Effector CD8-positive, alpha-beta T cell (primary cell): ENCODE results near the gene ACSF2.
"Not testable (repeated sequence)": the region's sequence is repeated elsewhere in the genome, so short reads cannot be mapped to it uniquely, and the experiment has no call there.

Experiments used
- DNase-seq: peaks from one replicate; lab custom pipeline; 2025; lab: John Stamatoyannopoulos, UW
- total RNA-seq, 4 experiments: gene quantifications; one replicate each; lab custom pipeline; 2026; lab: John Stamatoyannopoulos, UW

The ACSF2 gene
- 18.7 to 35.6 (median 28.1) reads per million in 4 experiments for total RNA-seq

- peak; percentile 54 for DNase-seq
These were observed at the start of gene ACSF2 for GRCh38 chr17:50425682-50426471. TSS of gene ACSF2 (plus strand) at chr17:50426218. CDS start at chr17:50426262, 44 bp downstream.

DNA sequence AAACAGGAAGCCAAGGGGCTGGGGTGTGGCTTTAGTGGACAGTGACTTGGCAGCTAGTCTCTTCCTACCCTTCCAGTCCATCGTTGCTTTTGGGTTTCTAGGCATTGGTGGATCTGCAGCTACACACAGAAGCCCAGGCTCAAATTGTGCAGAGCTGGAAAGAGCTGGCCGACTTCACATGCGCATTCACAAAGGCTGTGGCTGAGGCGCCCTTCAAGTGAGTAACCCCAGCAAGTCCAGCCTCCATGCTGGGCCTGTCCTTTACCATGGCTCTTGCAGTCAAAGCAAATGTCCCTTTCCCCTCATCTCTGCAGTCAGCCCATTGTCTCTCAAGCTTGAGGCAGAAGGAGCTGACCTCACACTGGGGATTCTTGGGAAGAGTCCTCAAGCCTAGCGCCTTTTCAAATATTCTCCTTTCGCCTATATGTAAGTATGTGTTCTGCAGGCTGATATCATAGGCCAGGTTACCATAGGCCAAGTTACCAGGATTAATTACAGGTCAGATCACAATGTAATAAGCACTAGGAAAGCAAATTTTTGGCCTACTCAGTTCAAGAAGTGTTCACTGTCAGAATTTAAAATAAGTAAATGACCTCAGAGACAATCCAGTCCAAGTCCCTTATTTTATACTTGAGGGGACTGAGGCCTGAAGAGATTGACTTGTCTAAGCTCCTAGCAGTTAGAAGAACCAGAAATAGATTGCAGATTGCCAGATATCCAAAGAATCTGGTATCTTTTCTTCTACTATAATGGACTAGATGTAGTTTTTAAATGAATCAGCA lies 46.5 kb upstream of the ACSF2 start:
- no peak for DNase-seq

- no peak for DNase-seq
These were observed 45.4 kb upstream of the ACSF2 start for GRCh38 chr17:50380369-50381259.

DNA sequence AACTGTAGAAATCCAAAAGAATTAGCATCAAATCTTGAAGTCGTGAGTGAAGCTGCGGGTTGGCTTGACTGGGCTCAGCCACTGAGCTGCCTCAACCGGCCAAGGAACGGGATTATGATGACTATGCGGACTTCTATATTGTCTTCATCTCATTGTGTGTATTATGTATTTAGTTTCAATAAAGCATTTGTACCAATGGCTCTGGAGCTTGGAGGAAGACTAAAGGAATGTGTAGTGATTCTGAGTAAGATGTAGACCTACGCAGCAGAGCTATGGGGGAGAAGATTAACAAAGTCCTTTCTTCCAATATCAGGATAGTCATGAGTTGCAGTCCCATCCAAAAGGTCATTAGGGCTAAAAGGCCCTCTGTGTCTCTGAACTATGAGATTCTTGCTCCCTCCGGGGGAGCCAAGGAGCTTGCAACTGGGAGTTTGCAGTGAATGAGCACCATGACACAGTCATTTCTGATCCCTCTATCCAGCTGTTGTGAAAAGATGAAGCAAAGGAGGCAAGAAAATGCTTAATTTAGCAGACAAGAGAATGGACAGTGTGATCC lies 44.7 kb upstream of the ACSF2 start:
- no peak for DNase-seq

- DNase-seq, result no peak
These were observed 44.1 kb upstream of the ACSF2 start for GRCh38 chr17:50381920-50382319.

- no peak for DNase-seq
These were observed 43.1 kb upstream of the ACSF2 start for GRCh38 chr17:50382931-50383330.

DNA sequence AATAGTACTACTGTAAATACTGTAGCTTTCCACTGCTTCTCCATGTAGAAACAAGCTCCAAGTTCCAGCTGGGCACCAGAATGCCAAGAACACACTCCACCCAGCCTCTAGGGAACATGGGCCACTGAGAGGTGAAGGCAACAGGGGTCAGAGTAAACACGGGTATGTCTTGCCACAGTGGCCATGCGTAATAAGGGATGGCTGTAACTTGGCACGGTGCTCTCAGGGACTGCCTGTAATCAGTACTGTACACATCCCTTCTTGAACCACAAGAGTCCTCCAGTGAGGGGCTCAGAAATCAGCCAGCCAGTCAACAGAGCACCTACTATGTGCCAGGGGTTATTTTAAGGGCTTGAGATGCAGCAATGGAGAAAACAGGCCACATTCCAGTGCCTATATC lies 39.5 kb upstream of the ACSF2 start:
- DNase-seq, result no peak

DNA sequence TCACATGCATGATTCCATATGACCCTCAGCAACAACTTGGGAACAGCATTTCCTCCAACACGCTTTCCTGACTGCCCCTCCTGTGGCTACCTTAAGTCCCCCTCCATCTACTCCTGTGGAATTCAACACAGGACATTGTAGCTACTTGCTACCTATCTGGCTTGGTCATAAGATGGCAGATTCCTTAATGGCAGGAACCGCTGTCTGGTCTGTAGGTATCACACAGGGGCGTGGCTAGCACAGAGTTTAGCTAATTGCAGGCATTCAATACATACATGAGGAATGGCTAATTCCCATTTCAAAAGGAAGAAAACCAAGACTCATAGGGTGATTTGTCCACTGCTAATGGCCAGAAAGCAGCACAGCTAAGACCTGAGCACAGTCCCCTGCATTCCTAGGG lies 37.3 kb upstream of the ACSF2 start:
- DNase-seq, result no peak

GRCh38 chr17:50389534-50389933 lies 36.5 kb upstream of the ACSF2 start:
- no peak for DNase-seq

- DNase-seq, result no peak
These were observed 33.4 kb upstream of the ACSF2 start for GRCh38 chr17:50392621-50393020.

- DNase-seq, result no peak
These were observed 32.3 kb upstream of the ACSF2 start for GRCh38 chr17:50393700-50394099.

- DNase-seq, result no peak
These were observed 31.3 kb upstream of the ACSF2 start for GRCh38 chr17:50394711-50395110.

DNA sequence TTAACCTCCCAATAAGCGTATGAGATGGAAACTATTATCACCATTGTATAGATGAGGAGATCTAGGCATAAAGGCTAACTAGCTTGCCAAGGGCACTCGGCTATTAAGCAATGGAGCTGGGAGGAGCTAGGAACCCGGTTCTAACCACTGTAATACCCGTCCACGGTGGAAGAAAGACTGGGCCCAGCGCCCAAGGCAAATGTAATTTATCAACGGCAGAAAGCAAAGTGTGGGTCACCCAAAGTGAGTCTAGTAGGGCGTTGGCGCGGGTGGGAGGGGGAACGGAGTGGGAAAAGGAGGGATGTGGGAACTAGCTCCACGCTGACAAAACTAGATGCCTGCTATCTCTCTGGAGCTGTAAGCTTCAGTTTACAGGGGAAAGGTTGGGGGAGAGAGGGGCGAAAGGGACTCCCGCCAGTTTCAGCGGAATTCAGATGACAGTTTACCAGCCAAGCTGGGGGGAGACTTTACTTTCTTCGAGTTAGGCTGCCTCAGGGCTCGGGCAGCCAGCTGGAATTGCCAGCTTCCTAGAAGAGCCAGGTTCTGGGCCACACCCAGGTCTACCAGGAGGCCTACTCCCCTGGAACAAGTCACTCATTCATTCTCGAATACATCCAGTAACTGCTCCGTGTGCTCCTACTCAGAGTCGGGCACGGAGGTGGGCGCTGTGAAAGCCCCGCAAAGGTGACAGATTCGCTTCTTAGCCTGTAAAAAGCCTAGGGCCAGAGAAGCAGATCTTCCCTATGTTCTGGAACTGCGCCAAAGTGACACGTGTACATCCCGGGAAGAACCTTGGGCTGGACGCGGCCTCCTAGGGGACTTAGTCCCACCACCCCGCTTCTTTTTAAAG lies 29.5 kb upstream of the ACSF2 start:
- DNase-seq, result no peak

DNA sequence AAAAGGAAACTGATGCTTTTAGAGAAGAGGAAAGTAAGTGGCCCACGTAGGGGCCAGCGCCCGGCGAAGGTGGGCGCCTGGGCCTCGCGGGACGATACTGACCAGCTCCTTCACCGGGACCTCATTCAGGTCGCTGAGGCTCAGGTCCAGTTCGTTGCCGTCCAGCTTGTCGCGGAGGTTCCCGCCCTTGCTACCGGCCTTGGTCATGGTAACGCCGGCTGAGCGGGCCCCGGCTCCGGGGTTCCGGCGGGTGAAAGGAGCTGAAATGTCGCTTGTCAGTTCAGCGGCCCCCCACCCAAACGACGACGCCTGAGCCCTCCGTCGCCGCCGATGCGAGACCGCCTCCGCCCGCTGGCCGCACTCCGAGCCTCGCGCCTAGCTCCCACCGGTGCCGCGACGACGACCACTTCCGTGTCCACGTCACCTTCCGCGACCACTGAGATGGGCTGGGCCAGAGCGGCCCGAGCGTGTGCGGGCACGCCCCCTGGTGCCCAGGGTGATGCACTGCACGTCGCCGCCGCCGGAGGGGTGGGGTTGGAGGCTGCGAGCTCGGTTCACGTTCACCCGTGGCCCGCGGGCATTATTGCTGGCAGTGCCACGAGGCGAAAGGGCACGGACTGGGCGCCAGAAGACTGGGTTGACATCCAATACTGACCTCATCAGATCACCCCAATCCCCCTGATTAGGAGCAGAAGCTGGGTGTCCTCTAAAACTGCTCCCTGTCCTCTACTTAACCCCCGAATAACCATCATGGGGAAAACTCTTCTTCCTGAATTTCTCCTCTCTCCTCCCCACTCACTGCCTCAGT lies 28.7 kb upstream of the ACSF2 start, which contains the start of gene LRRC59:
Gene LRRC59, minus strand, starts transcription at position 413 of the 808 bp plus-strand sequence. Its CDS starts 206 bp downstream, at position 207.
- peak; percentile 90 for DNase-seq

DNA sequence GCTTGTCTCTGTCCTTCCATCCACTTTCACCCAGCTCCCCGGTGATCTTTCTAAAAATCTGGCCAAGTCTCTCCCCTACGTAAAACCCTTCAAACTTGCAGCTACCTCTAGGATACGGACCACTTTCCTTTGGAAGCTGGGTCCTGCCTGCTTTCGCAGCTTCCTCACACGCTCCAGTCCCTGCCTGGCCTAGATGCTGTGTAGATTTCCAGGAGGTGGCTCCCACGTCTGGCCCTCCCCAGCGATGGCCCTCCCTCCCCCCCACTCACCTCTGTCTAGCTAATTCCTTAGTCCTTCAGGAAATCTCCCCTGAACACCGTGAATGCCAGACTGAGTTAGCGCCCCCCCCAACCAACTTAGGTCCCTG lies 28.1 kb upstream of the ACSF2 start:
- no peak for DNase-seq

DNA sequence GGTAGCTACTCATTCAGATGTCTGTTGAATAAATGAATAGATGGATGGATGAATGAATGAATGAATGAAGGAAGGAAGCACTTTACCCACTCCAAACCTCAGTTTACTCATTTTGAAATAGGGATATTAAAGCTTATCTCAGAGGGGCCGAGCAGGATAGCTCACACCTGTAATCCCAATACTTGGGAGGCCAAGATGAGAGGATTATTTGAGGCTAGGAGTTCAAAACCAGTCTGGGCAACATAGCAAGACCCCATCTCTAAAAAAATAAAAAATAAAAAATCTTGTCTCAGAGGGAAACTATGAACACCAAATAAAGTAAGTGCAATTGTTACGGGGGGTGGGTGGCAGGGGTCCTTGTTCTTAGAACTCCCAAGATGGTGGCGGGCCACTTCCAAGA lies 27.3 kb upstream of the ACSF2 start:
- DNase-seq, result not testable (repeated sequence)

DNA sequence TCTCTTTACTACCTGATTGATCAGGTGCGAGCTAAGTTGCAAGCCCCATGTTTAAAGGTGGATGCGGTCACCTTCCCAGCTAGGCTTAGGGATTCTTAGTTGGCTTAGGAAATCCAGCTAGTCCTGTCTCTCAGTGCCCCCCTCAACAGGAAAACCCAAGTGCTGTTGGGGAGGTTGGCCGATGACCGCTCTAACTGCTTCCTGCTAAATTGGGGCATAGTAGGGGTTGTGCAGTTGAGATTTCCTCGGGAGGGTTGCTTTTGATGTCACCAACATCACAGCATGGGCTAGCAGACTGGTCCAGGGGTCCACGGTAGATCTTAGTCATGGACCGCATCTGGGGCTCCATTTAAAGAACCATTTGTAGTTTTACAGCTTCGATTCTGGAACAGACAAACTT lies 26.4 kb upstream of the ACSF2 start:
- not testable (repeated sequence) for DNase-seq

GRCh38 chr17:50405351-50405750 lies 20.7 kb upstream of the ACSF2 start:
- DNase-seq, result not testable (repeated sequence)

DNA sequence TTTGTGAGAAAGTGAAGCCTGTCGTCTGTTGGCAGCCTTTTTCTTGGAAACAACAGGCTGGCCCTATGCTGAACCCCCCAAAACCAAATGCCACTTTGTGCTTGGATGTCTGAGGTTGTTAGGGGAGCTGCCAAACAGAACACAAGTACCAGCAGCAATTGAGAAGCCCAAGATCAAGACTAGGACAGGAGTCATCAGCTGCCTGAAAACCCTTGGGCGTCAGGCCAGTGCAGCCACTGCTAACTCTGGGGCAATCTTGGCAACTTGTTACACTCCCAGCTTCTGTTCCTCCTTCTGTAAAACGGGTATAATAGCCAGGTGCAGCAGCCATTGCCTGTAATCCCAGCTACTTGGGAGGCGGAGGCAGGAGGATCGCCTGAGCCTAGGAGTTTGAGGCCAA lies 19.4 kb upstream of the ACSF2 start:
- no peak for DNase-seq

GRCh38 chr17:50407921-50408320 lies 18.1 kb upstream of the ACSF2 start:
- no peak for DNase-seq
